Astrocyte (in vitro differentiated cells and primary cell): Measurements from ENCODE around the gene CNTROB. TPM values are rescaled to one million over a fixed set of nuclear protein-coding genes. Genes with fewer than 3 reads are reported as not detected.

Experiments
- DNase-seq: peaks from one replicate; pipeline ENCODE4 v3.0.0-alpha.2; 2010; ENCODE audit warnings: low read depth
- FAIRE-seq: peaks from 2 replicates; lab custom pipeline; 2011; peaks lifted over from hg19 to GRCh38; lab: Jason Lieb, UNC
- H2AFZ ChIP-seq: 2 replicates; pipeline ENCODE4 v1.6.0; 2012; ENCODE audit warnings: low read depth, low read length, inconsistent platforms
- H3K27ac ChIP-seq: 2 replicates; pipeline ENCODE4 v1.5.1; 2011; ENCODE audit warnings: low read depth, low read length, inconsistent platforms
- H3K27me3 ChIP-seq: 2 replicates; pipeline ENCODE4 v1.6.0; 2011; ENCODE audit warnings: low read length, inconsistent platforms; ENCODE audit not compliant: insufficient read depth
- H3K36me3 ChIP-seq: 2 replicates; pipeline ENCODE4 v1.5.1; 2011; ENCODE audit warnings: low read length, inconsistent platforms; ENCODE audit not compliant: insufficient read depth
- H3K4me1 ChIP-seq: 2 replicates; pipeline ENCODE4 v1.5.1; 2011; ENCODE audit warnings: low read length, inconsistent platforms; ENCODE audit not compliant: insufficient read depth
- H3K4me2 ChIP-seq: 2 replicates; pipeline ENCODE4 v1.6.0; 2012; ENCODE audit warnings: low read length, inconsistent platforms
- H3K4me3 ChIP-seq: 2 replicates; pipeline ENCODE4 v1.5.1; 2011; ENCODE audit warnings: low read depth, mild to moderate bottlenecking, low read length, inconsistent platforms; ENCODE audit not compliant: insufficient read depth
- H3K79me2 ChIP-seq: 2 replicates; pipeline ENCODE4 v1.6.0; 2012; ENCODE audit warnings: mild to moderate bottlenecking, low read length, inconsistent platforms; ENCODE audit not compliant: insufficient read depth
- H3K9ac ChIP-seq: 2 replicates; pipeline ENCODE4 v1.6.0; 2012; ENCODE audit warnings: mild to moderate bottlenecking, low read length, inconsistent platforms
- H3K9me3 ChIP-seq: 2 replicates; pipeline ENCODE4 v1.5.1; 2012; ENCODE audit warnings: low read depth, mild to moderate bottlenecking, low read length, inconsistent platforms; ENCODE audit not compliant: insufficient read depth
- H4K20me1 ChIP-seq: 2 replicates; pipeline ENCODE4 v1.6.0; 2012; ENCODE audit warnings: low read length, inconsistent platforms; ENCODE audit not compliant: insufficient read depth
- H3K27ac Mint-ChIP-seq: one replicate; pipeline ENCODE4 v1.8.0; 2021; ENCODE audit warnings: mild to moderate bottlenecking, mixed read lengths; ENCODE audit not compliant: unreplicated experiment
- H3K27me3 Mint-ChIP-seq: one replicate; pipeline ENCODE4 v1.8.0; 2021; ENCODE audit warnings: low read depth, mixed read lengths; ENCODE audit not compliant: unreplicated experiment
- H3K36me3 Mint-ChIP-seq: one replicate; pipeline ENCODE4 v1.8.0; 2021; ENCODE audit warnings: low read depth, mixed read lengths; ENCODE audit not compliant: unreplicated experiment
- H3K4me1 Mint-ChIP-seq: one replicate; pipeline ENCODE4 v1.8.0; 2021; ENCODE audit warnings: low read depth, mixed read lengths; ENCODE audit not compliant: unreplicated experiment
- H3K4me3 Mint-ChIP-seq: one replicate; pipeline ENCODE4 v1.8.0; 2021; ENCODE audit warnings: mild to moderate bottlenecking, moderate library complexity, mixed read lengths; ENCODE audit not compliant: unreplicated experiment
- H3K9me3 Mint-ChIP-seq: one replicate; pipeline ENCODE4 v1.8.0; 2021; ENCODE audit warnings: mild to moderate bottlenecking, mixed read lengths; ENCODE audit not compliant: unreplicated experiment
- CTCF ChIP-seq: IDR thresholded peaks from 2 replicates; pipeline ENCODE4 v1.5.1; 2011; ENCODE audit warnings: low read depth, mild to moderate bottlenecking, inconsistent platforms, low read length, moderate library complexity; ENCODE audit not compliant: insufficient read depth
- EZH2 ChIP-seq: IDR thresholded peaks from 2 replicates; pipeline ENCODE4 v1.6.1; 2012; ENCODE audit warnings: mild to moderate bottlenecking, low read length, inconsistent platforms; ENCODE audit not compliant: insufficient read depth
- total RNA-seq: library from RNA; stranded (reverse); gene quantifications from 2 replicates; pipeline ENCODE4 v1.2.1, GENCODE V29; 2021

The CNTROB gene
- total RNA-seq, 1 donor from 2014 or later = 25.3 TPM

GRCh38 chr17:7989781-7990655 lies 58.0 kb downstream of the CNTROB start:
- DNase-seq = peak; percentile 13
- TF ChIP-seq CTCF (peak; percentile 64), EZH2 (no peak)
- Histone ChIP-seq H3K9me3 (no peaks in the 10 kb centered on the region), H3K9ac (peak overlapping the region; percentile 47), H3K27ac (peak overlapping the region; percentile 3), H3K4me3 (peak overlapping the region; percentile 64), H3K79me2 (no peaks in the 10 kb centered on the region), H3K4me1 (peaks cover 13% of the 10 kb centered on the region), H2AFZ (peak overlapping the region; percentile 92), H3K4me2 (peak overlapping the region; percentile 95), H4K20me1 (no peaks in the 10 kb centered on the region), H3K27me3 (peaks cover 2% of the 10 kb centered on the region), H3K36me3 (no peaks in the 10 kb centered on the region)
- peaks cover 2% of the 10 kb centered on the region for H3K4me1 Mint-ChIP-seq
- no peak for FAIRE-seq
- H3K9me3 Mint-ChIP-seq = peaks cover 1% of the 10 kb centered on the region
- peaks cover 12% of the 10 kb centered on the region for H3K27me3 Mint-ChIP-seq
- H3K36me3 Mint-ChIP-seq = no peaks in the 10 kb centered on the region
- peak overlapping the region; percentile 76 for H3K4me3 Mint-ChIP-seq
- no peak overlapping the region for H3K27ac Mint-ChIP-seq

DNA sequence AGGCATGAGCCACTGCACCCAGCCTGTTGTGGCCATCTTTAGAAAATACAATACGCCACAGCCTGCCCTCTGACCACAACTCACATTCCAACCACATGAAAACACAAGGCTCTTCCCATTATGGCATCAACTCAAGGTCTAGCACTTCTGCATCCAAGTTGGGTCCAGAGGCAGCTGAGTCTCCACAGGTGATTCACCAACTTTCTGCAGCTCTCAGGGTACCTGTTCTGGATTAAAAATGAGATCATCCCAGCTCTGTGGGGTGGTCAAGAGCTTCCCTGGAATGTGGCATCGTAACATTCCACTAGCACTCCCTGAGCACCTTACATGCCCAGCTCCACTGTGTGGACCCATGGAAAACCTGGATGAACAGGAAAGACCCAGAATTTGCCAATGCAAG lies 60.5 kb downstream of the CNTROB start:
- FAIRE-seq (no peak), DNase-seq (peak; percentile 78)
- peaks cover 7% of the 10 kb centered on the region for H3K27me3 Mint-ChIP-seq
- Histone ChIP-seq H3K27ac (no peak overlapping the region), H3K9ac (no peak overlapping the region), H3K4me2 (no peak overlapping the region), H3K9me3 (no peaks in the 10 kb centered on the region), H3K27me3 (peaks cover 2% of the 10 kb centered on the region), H3K4me3 (no peak overlapping the region), H4K20me1 (no peaks in the 10 kb centered on the region), H3K79me2 (no peaks in the 10 kb centered on the region), H3K36me3 (no peaks in the 10 kb centered on the region), H3K4me1 (peaks cover 9% of the 10 kb centered on the region), H2AFZ (no peak overlapping the region)
- no peaks in the 10 kb centered on the region for H3K4me1 Mint-ChIP-seq
- peaks cover 1% of the 10 kb centered on the region for H3K9me3 Mint-ChIP-seq
- TF ChIP-seq CTCF = no peak
- TF ChIP-seq EZH2 = no peak
- H3K27ac Mint-ChIP-seq = no peak overlapping the region
- no peak overlapping the region for H3K4me3 Mint-ChIP-seq
- H3K36me3 Mint-ChIP-seq = no peaks in the 10 kb centered on the region

DNA sequence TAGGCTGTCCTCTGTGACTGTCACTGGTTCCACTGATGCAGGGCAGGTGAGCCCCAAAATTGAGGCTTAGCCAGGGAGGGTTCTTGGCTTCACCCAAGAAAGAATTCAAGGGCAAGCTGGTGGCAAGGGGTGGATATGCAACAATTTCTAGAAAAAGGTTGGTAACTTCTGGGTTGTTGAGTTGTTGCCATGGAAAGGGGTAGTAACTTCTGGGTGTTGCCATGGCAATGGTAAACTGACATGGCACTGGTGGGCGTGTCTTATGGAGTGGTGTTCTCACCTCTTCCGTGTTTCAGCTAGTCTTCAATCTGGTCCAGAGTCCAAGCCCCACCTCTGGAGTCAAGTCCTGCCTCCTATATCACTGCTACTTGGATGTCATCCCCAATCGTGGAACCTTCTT lies 60.9 kb downstream of the CNTROB start:
- H3K27ac ChIP-seq = no peak overlapping the region

More for the DNA sequence above, 60.9 kb downstream of the CNTROB start:
- Histone ChIP-seq H3K79me2 (no peaks in the 10 kb centered on the region), H2AFZ (no peak overlapping the region), H4K20me1 (no peaks in the 10 kb centered on the region), H3K9ac (no peak overlapping the region), H3K4me1 (peaks cover 9% of the 10 kb centered on the region), H3K9me3 (no peaks in the 10 kb centered on the region), H3K4me2 (no peak overlapping the region), H3K36me3 (no peaks in the 10 kb centered on the region), H3K27me3 (peaks cover 2% of the 10 kb centered on the region), H3K4me3 (no peak overlapping the region)
- H3K4me3 Mint-ChIP-seq = no peak overlapping the region
- H3K36me3 Mint-ChIP-seq = no peaks in the 10 kb centered on the region
- H3K4me1 Mint-ChIP-seq = no peaks in the 10 kb centered on the region
- DNase-seq (no peak), FAIRE-seq (no peak)
- H3K27me3 Mint-ChIP-seq = peaks cover 6% of the 10 kb centered on the region
- H3K9me3 Mint-ChIP-seq = peaks cover 1% of the 10 kb centered on the region
- TF ChIP-seq CTCF = no peak
- TF ChIP-seq EZH2 = no peak
- no peak overlapping the region for H3K27ac Mint-ChIP-seq
